RWPE1 (cell line): ENCODE measurements around the gene ANKRD55.
"Not testable (repeated sequence)": the region's sequence is repeated elsewhere in the genome, so short reads cannot be mapped to it uniquely, and the experiment has no call there.

ENCODE experiments used
- CTCF ChIA-PET: fragments of 350-600 bp; sonication (Branson Sonifier 250); formaldehyde crosslinking; extraction: SDS; loops from one replicate; lab custom pipeline; 2021; lab: Yijun Ruan, JAX
- POLR2A ChIA-PET: fragments of 400-600 bp; formaldehyde crosslinking; extraction: SDS; loops from one replicate; lab custom pipeline; 2020; ENCODE audit warnings: antibody characterized with exemption; ENCODE audit not compliant: low non-redundant PET; lab: Yijun Ruan, JAX
- DNase-seq: peaks from one replicate; pipeline ENCODE4 v3.0.0; 2012; ENCODE audit warnings: low spot score
- H3K27ac ChIP-seq: fragments of 450-650 bp; 2 replicates; pipeline ENCODE4 v1.5.1; 2017
- CTCF ChIP-seq: fragments of 450-650 bp; conservative IDR thresholded peaks from 2 replicates; pipeline ENCODE4 v1.5.1; 2017; ENCODE audit warnings: low read depth, mild to moderate bottlenecking

ANKRD55 gene

GRCh38 chr5:56247592-56247991 is 14.5 kb upstream of the ANKRD55 start:
- no peak for DNase-seq
- TF ChIP-seq CTCF: no peak
- POLR2A ChIA-PET: no interaction called here
- CTCF ChIA-PET: no interaction called here
- H3K27ac ChIP-seq: no peak overlapping the region

- ChIA-PET POLR2A (no interaction called here), CTCF (no interaction called here)
- TF ChIP-seq CTCF: no peak
- no peak for DNase-seq
- no peak overlapping the region for H3K27ac ChIP-seq
Measured at GRCh38 chr5:56246769-56247168, 13.6 kb upstream of the ANKRD55 start.

DNA sequence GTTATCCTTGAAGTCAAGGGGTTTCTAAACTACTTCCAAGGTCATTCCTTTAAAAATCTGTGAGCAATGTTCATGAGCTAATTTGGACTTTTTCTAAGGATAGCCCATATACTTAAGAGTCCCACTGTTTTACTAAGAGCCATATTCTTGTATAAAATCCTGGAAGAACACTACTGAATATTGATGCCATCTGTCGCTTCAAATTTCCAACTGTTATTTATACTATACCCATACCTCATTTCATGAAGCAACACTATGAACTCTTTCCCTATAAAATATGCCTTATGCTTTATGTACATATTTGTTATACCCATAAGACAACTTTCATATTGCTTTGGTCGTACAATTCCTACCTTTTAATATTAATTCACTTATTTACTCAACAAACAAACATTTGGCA is 12.4 kb upstream of the ANKRD55 start:
- no peak for DNase-seq
- POLR2A ChIA-PET: no interaction called here
- no peak overlapping the region for H3K27ac ChIP-seq
- TF ChIP-seq CTCF: no peak
- CTCF ChIA-PET: interaction anchor here (0.6 kb wide), 1 partner anchor 302 kb away, joined by 3 read pairs; no protein-coding TSS in a partner anchor

- DNase-seq: no peak
- no peak overlapping the region for H3K27ac ChIP-seq
- ChIA-PET CTCF (interaction anchor here (0.7 kb wide), 1 partner anchor 585 kb away, joined by 4 read pairs; no protein-coding TSS in a partner anchor), POLR2A (no interaction called here)
- no peak for TF ChIP-seq CTCF
Measured at GRCh38 chr5:56244627-56245026, 11.5 kb upstream of the ANKRD55 start.

DNA sequence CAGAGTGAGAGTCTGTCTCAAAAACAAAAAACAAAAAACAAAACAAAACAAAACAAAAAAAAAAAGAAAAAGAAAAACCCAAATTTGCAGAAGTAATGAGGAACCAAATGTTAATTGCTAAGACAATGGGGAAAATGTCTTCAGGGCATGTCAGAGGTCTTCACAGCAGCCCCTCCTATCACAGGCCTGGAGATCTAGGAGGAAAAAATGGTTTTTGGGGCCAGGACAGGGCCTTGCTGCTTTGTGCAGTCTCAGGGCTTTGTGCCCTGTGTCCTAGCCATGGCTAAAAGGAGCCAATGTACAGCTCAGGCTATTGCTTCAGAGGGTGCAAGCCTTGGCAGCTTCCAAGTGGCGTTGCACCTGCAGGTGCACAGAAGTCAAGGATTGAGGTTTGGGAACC is 9.1 kb upstream of the ANKRD55 start:
- H3K27ac ChIP-seq, DNase-seq, POLR2A ChIA-PET: not testable (repeated sequence)
- CTCF ChIA-PET: interaction anchor here (0.9 kb wide), 1 partner anchor 306 kb away, joined by 8 read pairs; no protein-coding TSS in a partner anchor

DNA sequence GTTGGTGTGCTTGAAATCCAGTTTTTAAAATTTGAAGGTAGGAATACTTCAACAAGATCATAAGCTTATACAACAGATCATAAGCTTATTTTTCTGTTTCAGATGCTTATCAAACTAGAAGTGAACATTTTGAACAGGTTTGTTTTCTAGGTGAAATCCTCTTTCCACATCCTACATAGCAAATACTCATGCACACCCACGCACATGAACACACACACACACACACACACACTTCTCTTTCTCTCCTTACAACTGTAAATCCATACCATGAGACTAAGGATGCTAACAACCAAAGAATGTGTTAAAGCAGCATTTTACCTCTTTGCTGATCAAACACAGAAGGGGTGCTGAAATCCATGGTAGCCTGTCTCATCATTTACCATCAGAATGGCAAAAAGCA is 592 bp downstream of the ANKRD55 start:
- CTCF ChIA-PET: interaction anchor here (0.6 kb wide), 1 partner anchor 1383 kb away, joined by 5 read pairs; no protein-coding TSS in a partner anchor
- DNase-seq: no peak
- TF ChIP-seq CTCF: no peak
- no peak overlapping the region for H3K27ac ChIP-seq
- POLR2A ChIA-PET: interaction anchor here (0.7 kb wide), 1 partner anchor 17 kb away, joined by 3 read pairs; no protein-coding TSS in a partner anchor

DNA sequence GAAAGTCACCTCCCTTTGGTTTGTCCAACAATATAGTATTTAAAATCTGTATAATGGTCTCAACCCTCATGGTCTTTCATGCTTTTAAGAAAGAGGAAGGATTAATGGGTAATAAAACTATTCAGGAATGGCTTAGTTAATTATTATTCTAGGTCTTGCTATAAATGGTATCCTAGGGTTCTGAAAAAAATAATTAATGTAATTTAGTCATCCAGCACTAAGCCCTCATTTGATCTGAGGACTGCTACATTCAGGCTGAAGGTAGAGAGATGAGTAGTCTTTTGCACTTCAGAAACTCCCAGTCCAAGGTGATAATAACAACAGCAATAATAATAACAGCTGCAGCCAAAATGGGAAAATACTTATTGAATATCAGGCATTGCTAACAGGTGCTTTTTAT is 2.6 kb downstream of the ANKRD55 start:
- no peak for DNase-seq
- CTCF ChIA-PET: interaction anchor here (0.6 kb wide), 1 partner anchor 560 kb away, joined by 4 read pairs; no protein-coding TSS in a partner anchor
- POLR2A ChIA-PET: no interaction called here
- TF ChIP-seq CTCF: no peak
- H3K27ac ChIP-seq: no peak overlapping the region
